ENCODE results near the gene DRG1. TPM values are rescaled to one million over a fixed set of nuclear protein-coding genes. Genes with fewer than 3 reads are reported as not detected.

Gene DRG1
- total and polyA plus RNA-seq, 2 donors (not counting 3 experiments of a cell fraction or from before 2014, with no cell fraction given), result 37.7 to 65.1 TPM

GRCh38 chr22:31349960-31350359 is 49.4 kb upstream of the DRG1 start:
- FAIRE-seq, result no peak

More at GRCh38 chr22:31349960-31350359, 49.4 kb upstream of the DRG1 start:
- intact Hi-C loops (cut with micrococcal nuclease), result no loop called here
- Histone ChIP-seq H3K9me3 (replicated peaks; ENCODE audit: control insufficient read depth, insufficient read depth, low read length) (no peaks in the 10 kb centered on the region), H3K4me3 (replicated peaks in 1 of 3; ENCODE audit: insufficient read depth in 1 of 3, low read depth in 1 of 3, low read length in 3 of 3) (no peak overlapping the region), H3K79me2 (ENCODE audit: control insufficient read depth, insufficient read depth, low read length) (peaks cover 7% of the 10 kb centered on the region), H2AFZ (ENCODE audit: low read depth, low read length) (no peak overlapping the region), H3K27me3 (ENCODE audit: control insufficient read depth in 2 of 2, insufficient read depth in 2 of 2, low read length in 2 of 2) (peaks cover 0 to 5% of the 10 kb centered on the region in 2 experiments), H3K9me1 (replicated peaks; ENCODE audit: control insufficient read depth, extremely low read depth, insufficient read depth, low read length) (no peaks in the 10 kb centered on the region), H3K27ac (ENCODE audit: insufficient read depth, low read depth, low read length) (no peak overlapping the region), H3K4me1 (ENCODE audit: control insufficient read depth, extremely low read depth, insufficient read depth, low read length) (peaks cover 16% of the 10 kb centered on the region), H4K20me1 (replicated peaks; ENCODE audit: control insufficient read depth, extremely low read depth, insufficient read depth, low read length) (no peaks in the 10 kb centered on the region), H3K36me3 (ENCODE audit: control insufficient read depth in 2 of 2, extremely low read depth in 1 of 2, insufficient read depth in 2 of 2, low read length in 2 of 2) (no peaks in the 10 kb centered on the region), H3K4me2 (ENCODE audit: insufficient read depth, low read length) (no peak overlapping the region), H3K9ac (replicated peaks; ENCODE audit: extremely low read depth, insufficient read depth, low read length) (no peak overlapping the region)
- POLR2A ChIA-PET, result no interaction called here
- no TSS peak for BruUV-seq (replicated peaks)
- no peak for TF ChIP-seq POLR2AphosphoS5 (IDR thresholded peaks at IDR 0.05; ENCODE audit: insufficient read depth, low read depth, low read length)
- no peak for TF ChIP-seq CTCF (IDR thresholded peaks at IDR 0.05; ENCODE audit: extremely low read depth in 1 of 2, insufficient read depth in 1 of 2, low read depth in 1 of 2, low read length in 2 of 2)
- TF ChIP-seq GATA2 (IDR thresholded peaks at IDR 0.05; ENCODE audit: insufficient read depth, insufficient read length, low read depth, low read length), result no peak
- no peak for TF ChIP-seq EZH2 (IDR thresholded peaks at IDR 0.05; ENCODE audit: borderline replicate concordance, low read depth, low read length, severe bottlenecking)
- no peak for TF ChIP-seq MAX (IDR thresholded peaks at IDR 0.05; ENCODE audit: insufficient read depth, insufficient read length)
- no peak for TF ChIP-seq FOS (IDR thresholded peaks at IDR 0.05; ENCODE audit: borderline replicate concordance, insufficient read depth, low read length)
- TF ChIP-seq MYC (IDR thresholded peaks at IDR 0.05; ENCODE audit: low read depth, low read length), result no peak
- TF ChIP-seq POLR2A (IDR thresholded peaks at IDR 0.05; ENCODE audit: low read depth, low read length), result no peak
- TF ChIP-seq JUN (IDR thresholded peaks at IDR 0.05; ENCODE audit: borderline replicate concordance, insufficient read depth, insufficient read length, low read depth), result no peak
- dilution Hi-C loops (cut with MboI; ENCODE audit: extremely low pct_ligation_motif_present, low sequenced_read_pairs), result no loop called here
- no peak for DNase-seq (ENCODE audit: low read depth, low spot score)
- CTCF ChIA-PET, result no interaction called here

All from endothelial cell of umbilical vein (primary cell).